Sigmoid colon (tissue), 7 donors: ENCODE measurements around the gene CHRNB2. TPM values are rescaled to one million over a fixed set of nuclear protein-coding genes. Genes with fewer than 3 reads are reported as not detected.

Experiments used
- DNase-seq: peaks from one replicate; pipeline ENCODE4 v3.0.0-alpha.2; 2019
- H3K27ac ChIP-seq, 4 donors: fragments of 200-600 bp; sonication (generic); one replicate each; pipeline ENCODE4 v1.5.1; 2016 to 2019; ENCODE audit warnings: mild to moderate bottlenecking in 1 of 4
- H3K27me3 ChIP-seq, 3 donors: fragments of 200-600 bp; sonication (generic); one replicate each; pipeline ENCODE4 v1.5.1; 2019; ENCODE audit warnings: mild to moderate bottlenecking in 1 of 3
- H3K36me3 ChIP-seq, 4 donors: fragments of 200-600 bp; sonication (generic); one replicate each; pipeline ENCODE4 v1.5.1; 2016 to 2019
- H3K4me1 ChIP-seq, 4 donors: fragments of 200-600 bp; sonication (generic); one replicate each; pipeline ENCODE4 v1.5.1; 2017 to 2019
- H3K4me3 ChIP-seq, 4 donors: fragments of 200-600 bp; sonication (generic); one replicate each; pipeline ENCODE4 v1.5.1; 2017 to 2019; ENCODE audit warnings: mild to moderate bottlenecking in 2 of 4, moderate library complexity in 1 of 4
- H3K9me3 ChIP-seq, 4 donors: fragments of 200-600 bp in 3 of 4; sonication (generic) in 3 of 4; one replicate each; pipeline versions ENCODE4 v1.5.1 to v1.6.1; 2013 to 2019
- CTCF ChIP-seq, 4 experiments: fragments of 450-650 bp in 3 of 4; fragments of 200-600 bp in 1 of 4; IDR thresholded peaks; one replicate each; pipeline ENCODE4 v1.5.1; 2016 to 2019; ENCODE audit warnings: antibody characterized with exemption in 4 of 4, mild to moderate bottlenecking in 3 of 4, moderate library complexity in 2 of 4
- EP300 ChIP-seq, 4 donors: sonication (generic); formaldehyde crosslinking; IDR thresholded peaks; one replicate each; pipeline ENCODE4 v1.6.1; 2017; ENCODE audit warnings: antibody characterized with exemption in 4 of 4
- POLR2A ChIP-seq, 2 donors: fragments of 450-650 bp; IDR thresholded peaks; one replicate each; pipeline ENCODE4 v1.6.1; 2016; ENCODE audit warnings: antibody characterized with exemption in 2 of 2, mild to moderate bottlenecking in 2 of 2, moderate library complexity in 2 of 2
- POLR2AphosphoS5 ChIP-seq, 4 donors: sonication (generic); formaldehyde crosslinking; IDR thresholded peaks; one replicate each; pipeline ENCODE4 v1.6.1; 2017; ENCODE audit warnings: antibody characterized with exemption in 4 of 4
- WGBS, 2 donors: extraction: QIAGEN DNeasy Blood & Tissue Kit; methylation state at CpG; one replicate each; pipeline ENCODE4 v1.1.7; 2013; 5-methylcytosine and 5-hydroxymethylcytosine counted together
- intact Hi-C: fragments of 100-400 bp; cut with DNase I; formaldehyde crosslinking; loops from one replicate; pipeline ENCODE4 v1.15.1; 2023
- polyA plus RNA-seq, 3 donors: library from polyadenylated mRNA; stranded (reverse); fragments of 200-250 nt; gene quantifications; one replicate each; pipeline ENCODE4 v1.2.3, GENCODE V29; 2013
- total RNA-seq, 4 donors: library from RNA; depleted of rRNA; stranded (reverse); fragments of >200 nt; gene quantifications; one replicate each; pipeline ENCODE4 v1.1.0, GENCODE V29; 2016
- donor health status: healthy with polysubstance abuse.
- donor health status: Bipolar disorder and iron deficiency.
- donor health status: healthy.

CHRNB2 gene, protein sequence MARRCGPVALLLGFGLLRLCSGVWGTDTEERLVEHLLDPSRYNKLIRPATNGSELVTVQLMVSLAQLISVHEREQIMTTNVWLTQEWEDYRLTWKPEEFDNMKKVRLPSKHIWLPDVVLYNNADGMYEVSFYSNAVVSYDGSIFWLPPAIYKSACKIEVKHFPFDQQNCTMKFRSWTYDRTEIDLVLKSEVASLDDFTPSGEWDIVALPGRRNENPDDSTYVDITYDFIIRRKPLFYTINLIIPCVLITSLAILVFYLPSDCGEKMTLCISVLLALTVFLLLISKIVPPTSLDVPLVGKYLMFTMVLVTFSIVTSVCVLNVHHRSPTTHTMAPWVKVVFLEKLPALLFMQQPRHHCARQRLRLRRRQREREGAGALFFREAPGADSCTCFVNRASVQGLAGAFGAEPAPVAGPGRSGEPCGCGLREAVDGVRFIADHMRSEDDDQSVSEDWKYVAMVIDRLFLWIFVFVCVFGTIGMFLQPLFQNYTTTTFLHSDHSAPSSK
- total RNA-seq = 1 to 10 TPM in 2 of 4 donors, under 1 TPM in 2; under 0.01 to 1.7 (median 1.0) TPM
- under 1 TPM in 1 of 3 donors, not detected in 2; 0.31 TPM for polyA plus RNA-seq

DNA sequence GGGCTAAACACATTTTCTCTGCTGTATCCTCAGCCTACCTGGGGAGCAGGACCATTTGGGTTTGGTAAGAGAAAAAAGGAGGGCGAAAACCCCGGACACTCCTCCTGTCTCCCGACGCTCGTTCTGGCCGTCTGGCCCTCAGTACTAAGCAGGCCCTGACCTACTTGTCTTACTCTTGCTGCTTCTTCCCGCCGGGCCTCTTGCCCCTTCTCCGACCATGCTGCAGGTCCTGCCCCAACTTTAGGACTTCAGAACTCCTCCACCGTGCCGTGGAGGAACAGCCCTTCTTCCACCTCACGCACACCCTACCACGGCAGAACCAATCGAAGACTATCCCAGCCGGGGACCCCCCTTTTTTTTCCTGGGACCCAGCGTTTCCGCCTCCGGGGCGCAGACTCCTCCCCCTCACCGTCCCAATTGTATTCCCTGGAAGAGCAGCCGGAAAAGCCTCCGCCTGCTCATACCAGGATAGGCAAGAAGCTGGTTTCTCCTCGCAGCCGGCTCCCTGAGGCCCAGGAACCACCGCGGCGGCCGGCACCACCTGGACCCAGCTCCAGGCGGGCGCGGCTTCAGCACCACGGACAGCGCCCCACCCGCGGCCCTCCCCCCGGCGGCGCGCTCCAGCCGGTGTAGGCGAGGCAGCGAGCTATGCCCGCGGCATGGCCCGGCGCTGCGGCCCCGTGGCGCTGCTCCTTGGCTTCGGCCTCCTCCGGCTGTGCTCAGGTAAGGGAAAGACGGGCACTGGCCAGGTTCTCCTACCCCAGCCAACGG is at the start of gene CHRNB2:
Gene CHRNB2, plus strand, starts transcription at position 393 of the 771 bp plus-strand sequence. Its CDS starts 267 bp downstream, at position 660.
- intact Hi-C loops = no loop called here
- peaks cover 0 to 10% (median 8%) of the 10 kb centered on the region in 4 donors for H3K4me1 ChIP-seq
- no peak for TF ChIP-seq POLR2A (IDR thresholded peaks at IDR 0.05)
- TF ChIP-seq POLR2AphosphoS5 (IDR thresholded peaks at IDR 0.05) = no peak
- TF ChIP-seq CTCF (IDR thresholded peaks at IDR 0.05) = no peak
- no peak for TF ChIP-seq EP300 (IDR thresholded peaks at IDR 0.05)
- WGBS, 2 donors = 3 to 4% methylated on average over 53 of the region's 53 CpGs
- H3K36me3 ChIP-seq = no peaks in the 10 kb centered on the region
- no peaks in the 10 kb centered on the region for H3K9me3 ChIP-seq
- H3K27me3 ChIP-seq = peaks cover 0 to 18% (median 9%) of the 10 kb centered on the region in 3 donors
- H3K4me3 ChIP-seq = peak within 1 kb of the TSS in 1 of 4 donors; percentile 17
- peak; percentile 70 for DNase-seq
- H3K27ac ChIP-seq = no peak within 1 kb of the TSS

DNA sequence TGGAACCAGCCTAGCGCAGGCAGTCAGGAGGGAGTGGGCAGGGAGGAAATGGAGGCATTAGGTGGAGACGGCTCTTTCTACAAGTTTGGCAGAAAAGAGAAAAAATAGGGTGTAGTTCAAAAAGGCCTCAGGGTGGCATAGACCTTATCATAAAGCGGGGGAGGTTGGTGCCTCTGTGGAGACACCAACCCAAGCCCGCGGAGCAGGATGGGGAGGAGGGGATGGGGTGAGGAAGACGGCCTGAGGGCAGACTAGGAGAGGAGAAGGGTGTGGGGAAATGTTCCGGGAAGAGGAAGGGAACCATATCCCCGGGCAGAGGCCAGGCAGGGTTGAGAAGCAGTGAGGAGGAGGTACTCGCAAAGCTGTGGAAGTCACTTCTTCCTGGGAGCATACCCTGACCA is 48.0 kb upstream of the CHRNB2 start:
- DNase-seq = no peak
- peaks cover 0 to 7% (median 0%) of the 10 kb centered on the region in 3 donors for H3K27me3 ChIP-seq
- no peak overlapping the region for H3K27ac ChIP-seq
- H3K9me3 ChIP-seq = no peaks in the 10 kb centered on the region
- H3K4me1 ChIP-seq = no peaks in the 10 kb centered on the region
- H3K4me3 ChIP-seq = no peak overlapping the region
- WGBS, 2 donors = 68 to 80% methylated on average over 9 of the region's 9 CpGs
- TF ChIP-seq EP300 (IDR thresholded peaks at IDR 0.05) = no peak
- TF ChIP-seq POLR2AphosphoS5 (IDR thresholded peaks at IDR 0.05) = no peak
- TF ChIP-seq POLR2A (IDR thresholded peaks at IDR 0.05) = no peak
- no peak for TF ChIP-seq CTCF (IDR thresholded peaks at IDR 0.05)
- H3K36me3 ChIP-seq = no peaks in the 10 kb centered on the region
- intact Hi-C loops = no loop called here

- H3K4me3 ChIP-seq = no peak overlapping the region
- H3K9me3 ChIP-seq = no peaks in the 10 kb centered on the region
- intact Hi-C loops = no loop called here
- peaks cover 0 to 7% (median 0%) of the 10 kb centered on the region in 3 donors for H3K27me3 ChIP-seq
- no peaks in the 10 kb centered on the region for H3K36me3 ChIP-seq
- TF ChIP-seq POLR2AphosphoS5 (IDR thresholded peaks at IDR 0.05) (no peak), POLR2A (IDR thresholded peaks at IDR 0.05) (no peak), CTCF (IDR thresholded peaks at IDR 0.05) (no peak), EP300 (IDR thresholded peaks at IDR 0.05) (no peak)
- H3K27ac ChIP-seq = no peak overlapping the region
- 44 to 59% methylated on average over 3 of the region's 3 CpGs for WGBS, 2 donors
- H3K4me1 ChIP-seq = no peaks in the 10 kb centered on the region
- DNase-seq = no peak
Measured at GRCh38 chr1:154520333-154520732, 47.2 kb upstream of the CHRNB2 start.

DNA sequence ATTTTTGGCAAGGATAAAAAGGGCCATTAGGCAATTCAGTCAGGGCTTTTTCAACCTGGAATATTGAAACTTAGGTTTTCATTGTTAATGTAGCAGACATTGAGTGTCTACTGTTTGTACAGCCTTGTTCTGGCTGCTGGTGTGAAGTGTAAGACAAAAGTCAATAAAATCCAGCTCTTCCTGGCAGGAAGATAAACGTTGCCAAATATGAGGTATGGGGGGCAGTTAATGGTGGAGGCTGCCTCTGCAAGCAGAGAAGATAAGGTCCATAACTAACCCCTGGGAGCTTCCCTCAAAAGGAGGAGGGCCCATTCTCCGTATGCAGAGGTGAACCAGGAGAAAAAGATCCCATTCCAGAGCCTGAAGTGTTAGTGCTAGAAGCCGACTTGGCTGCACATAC is 45.9 kb upstream of the CHRNB2 start:
- peaks cover 0 to 7% (median 0%) of the 10 kb centered on the region in 3 donors for H3K27me3 ChIP-seq
- H3K36me3 ChIP-seq = no peaks in the 10 kb centered on the region
- intact Hi-C loops = no loop called here
- no peak for DNase-seq
- TF ChIP-seq POLR2A (IDR thresholded peaks at IDR 0.05) (no peak), CTCF (IDR thresholded peaks at IDR 0.05) (no peak), EP300 (IDR thresholded peaks at IDR 0.05) (no peak), POLR2AphosphoS5 (IDR thresholded peaks at IDR 0.05) (no peak)
- 32 to 55% methylated on average over 3 of the region's 3 CpGs for WGBS, 2 donors
- H3K4me3 ChIP-seq = no peak overlapping the region
- H3K27ac ChIP-seq = no peak overlapping the region
- H3K4me1 ChIP-seq = no peaks in the 10 kb centered on the region
- H3K9me3 ChIP-seq = no peaks in the 10 kb centered on the region
